ENCODE measurements around the gene STRBP.

Gene STRBP

DNA sequence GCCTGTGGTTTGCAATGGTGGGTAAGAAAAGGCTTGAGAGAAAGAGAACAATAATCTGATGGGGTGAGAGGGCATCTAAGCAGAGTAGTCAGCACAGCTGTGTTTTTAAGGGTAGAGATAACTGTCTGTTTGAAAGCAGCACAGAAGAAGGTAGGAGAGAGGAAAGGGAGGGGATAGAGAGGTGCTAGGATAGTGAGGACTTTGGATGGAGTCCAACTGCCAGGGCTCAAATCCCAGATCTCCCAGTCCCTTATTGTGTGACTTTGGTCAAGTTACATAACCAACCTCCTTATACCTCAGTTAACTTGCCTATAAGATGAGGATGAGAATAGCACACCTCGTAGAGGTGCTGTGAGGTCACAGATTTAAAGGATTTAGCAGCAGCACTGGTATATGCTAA is 179.3 kb downstream of the STRBP start:
- ATAC-seq = no peak
- Mint-ChIP-seq H3K36me3 (ENCODE audit: low read depth) (peaks cover 7% of the 10 kb centered on the region), H3K4me1 (no peaks in the 10 kb centered on the region), H3K27me3 (no peaks in the 10 kb centered on the region), H3K9me3 (no peaks in the 10 kb centered on the region), H3K4me3 (no peak overlapping the region), H3K27ac (no peak overlapping the region)
- no peak for DNase-seq

DNA sequence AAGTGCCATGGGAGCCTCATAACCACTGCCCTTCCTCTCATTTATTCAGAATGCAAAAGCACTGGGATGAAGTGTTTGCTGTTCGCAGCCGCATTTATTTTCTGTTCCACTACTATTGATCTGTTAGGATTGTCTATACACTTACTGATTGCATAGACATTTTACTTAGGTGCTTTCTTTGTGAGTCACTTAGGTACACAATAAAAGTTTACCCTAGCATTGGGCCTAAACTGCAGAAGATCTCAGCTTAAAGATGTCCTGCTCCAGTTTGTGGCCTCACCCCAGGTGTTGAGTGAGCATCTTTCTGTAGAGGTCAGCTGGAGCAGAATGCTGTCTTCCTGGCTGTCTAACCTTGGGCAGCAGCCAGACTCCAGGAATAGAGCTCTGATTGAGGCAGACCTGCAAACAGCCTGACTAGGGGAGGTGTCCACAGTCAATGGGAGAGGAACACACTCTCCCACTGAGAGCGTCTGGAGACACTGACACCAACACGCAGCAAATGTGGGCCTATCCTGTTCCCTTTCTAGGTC is 181.0 kb downstream of the STRBP start:
- peaks cover 10% of the 10 kb centered on the region for H3K36me3 Mint-ChIP-seq (ENCODE audit: low read depth)
- no peak for ATAC-seq

DNA sequence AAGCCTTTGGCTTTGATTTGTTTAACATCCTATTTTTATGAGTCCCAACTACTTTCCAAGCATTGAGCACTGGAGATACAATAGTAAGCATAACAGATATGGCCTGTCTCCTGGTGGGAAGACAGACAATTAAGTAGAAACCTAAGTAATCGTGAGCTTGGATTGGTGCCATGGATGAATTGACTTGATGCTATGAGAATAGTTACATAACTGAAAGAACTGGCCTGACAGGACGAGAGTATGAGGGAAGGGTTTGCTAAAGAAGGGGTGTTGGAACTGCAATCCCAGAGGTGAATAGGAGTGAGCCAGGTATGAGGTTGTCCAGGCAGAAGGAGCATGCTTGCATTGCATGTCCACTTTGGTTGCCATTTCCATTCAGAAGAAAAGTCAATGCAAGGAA is 182.5 kb downstream of the STRBP start:
- H3K27me3 Mint-ChIP-seq = no peaks in the 10 kb centered on the region
- no peaks in the 10 kb centered on the region for H3K9me3 Mint-ChIP-seq
- peaks cover 10% of the 10 kb centered on the region for H3K36me3 Mint-ChIP-seq (ENCODE audit: low read depth)
- DNase-seq (no peak), ATAC-seq (no peak)
- H3K27ac Mint-ChIP-seq = no peak overlapping the region
- peaks cover 2% of the 10 kb centered on the region for H3K4me1 Mint-ChIP-seq
- no peak overlapping the region for H3K4me3 Mint-ChIP-seq

More for the DNA sequence above, 181.0 kb downstream of the STRBP start:
- Mint-ChIP-seq H3K9me3 (no peaks in the 10 kb centered on the region), H3K4me3 (no peak overlapping the region), H3K27ac (no peak overlapping the region), H3K4me1 (no peaks in the 10 kb centered on the region), H3K27me3 (no peaks in the 10 kb centered on the region)
- DNase-seq = no peak

DNA sequence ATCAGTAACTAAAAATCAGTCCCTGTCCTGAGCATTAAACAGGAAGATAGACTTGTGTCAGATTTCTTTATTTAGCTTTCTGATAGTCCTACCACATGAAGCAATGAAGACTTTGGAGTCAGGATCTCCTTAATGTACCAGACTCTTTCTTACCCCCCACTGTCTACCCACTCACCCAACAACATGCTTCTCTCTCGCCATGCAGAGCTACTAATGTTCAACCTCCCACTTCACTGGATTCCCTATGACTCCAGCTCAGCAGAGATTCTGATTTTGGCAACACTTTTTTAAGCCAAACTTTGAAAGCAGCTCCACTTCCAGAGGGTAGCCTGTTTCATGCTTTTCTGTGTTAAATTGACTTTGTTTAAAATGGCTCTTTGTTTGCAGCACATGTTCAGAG is 184.1 kb downstream of the STRBP start:
- H3K9me3 Mint-ChIP-seq = no peaks in the 10 kb centered on the region
- H3K27me3 Mint-ChIP-seq = no peaks in the 10 kb centered on the region
- H3K4me3 Mint-ChIP-seq = no peak overlapping the region
- ATAC-seq (no peak), DNase-seq (no peak)
- peaks cover 2% of the 10 kb centered on the region for H3K4me1 Mint-ChIP-seq
- H3K27ac Mint-ChIP-seq = no peak overlapping the region
- peaks cover 13% of the 10 kb centered on the region for H3K36me3 Mint-ChIP-seq (ENCODE audit: low read depth)

DNA sequence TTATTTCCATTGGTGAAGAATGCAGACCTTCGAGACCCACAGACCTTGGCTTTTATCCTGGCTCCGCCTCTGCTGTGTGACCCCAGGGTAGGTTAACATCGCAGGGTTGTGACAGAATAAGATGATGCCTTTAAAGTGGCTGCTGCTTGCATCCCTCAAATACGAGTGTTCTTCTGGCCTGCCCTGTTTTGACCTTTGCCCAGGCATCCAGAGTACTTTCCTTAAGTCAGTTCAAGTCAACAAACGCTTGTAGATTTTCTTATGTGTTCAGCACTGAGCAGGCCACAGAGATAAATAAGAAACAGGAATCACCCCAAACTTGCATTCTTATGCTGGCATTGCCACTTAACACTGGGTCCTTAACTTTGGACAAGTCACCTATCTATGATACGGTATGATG is 184.7 kb downstream of the STRBP start:
- Mint-ChIP-seq H3K4me3 (no peak overlapping the region), H3K27me3 (no peaks in the 10 kb centered on the region), H3K4me1 (peaks cover 2% of the 10 kb centered on the region), H3K27ac (no peak overlapping the region), H3K36me3 (ENCODE audit: low read depth) (peaks cover 18% of the 10 kb centered on the region), H3K9me3 (no peaks in the 10 kb centered on the region)
- no peak for ATAC-seq
- DNase-seq = no peak

DNA sequence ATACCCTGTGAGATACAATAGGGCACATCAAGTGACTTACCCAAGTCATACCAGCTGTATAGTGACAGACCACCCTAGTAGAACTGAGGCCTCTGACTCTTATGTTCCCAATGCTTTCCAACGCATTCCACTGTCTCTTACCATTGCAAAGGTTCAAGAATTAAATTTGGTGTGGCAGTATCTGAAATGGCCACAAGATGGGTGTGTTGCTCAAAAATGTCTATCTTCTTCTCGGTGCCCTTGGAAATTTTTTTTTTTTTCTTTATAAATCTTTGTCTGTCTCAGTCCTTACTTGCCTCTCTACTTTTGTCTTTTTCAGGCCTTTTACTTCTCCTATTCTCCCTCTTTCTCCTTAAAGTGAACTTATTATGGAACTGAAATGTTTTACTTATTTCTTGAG is 186.6 kb downstream of the STRBP start:
- no peak for DNase-seq
- no peaks in the 10 kb centered on the region for H3K27me3 Mint-ChIP-seq

DNA sequence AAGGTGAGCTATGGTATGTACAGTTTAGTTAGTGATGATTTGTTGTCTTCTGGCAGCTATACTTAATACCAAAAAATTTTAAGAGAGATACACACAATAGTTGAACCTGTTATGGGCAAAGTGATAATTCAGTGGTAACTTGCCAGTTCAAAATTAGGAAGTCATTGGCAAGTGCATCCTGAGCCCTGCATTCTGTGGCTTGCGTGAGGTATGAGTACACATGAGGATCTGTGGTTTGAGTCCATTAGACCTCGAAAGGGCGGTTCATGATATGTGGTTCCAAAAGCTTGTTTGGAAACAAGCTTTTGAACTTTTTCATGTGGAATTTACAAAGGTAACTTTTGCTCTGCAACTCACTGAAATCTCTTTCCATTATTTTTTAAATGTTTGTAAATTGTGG is 187.9 kb downstream of the STRBP start:
- Mint-ChIP-seq H3K4me1 (peaks cover 2% of the 10 kb centered on the region), H3K9me3 (no peaks in the 10 kb centered on the region), H3K27me3 (no peaks in the 10 kb centered on the region), H3K36me3 (ENCODE audit: low read depth) (peaks cover 20% of the 10 kb centered on the region), H3K27ac (no peak overlapping the region), H3K4me3 (no peak overlapping the region)
- DNase-seq = no peak
- ATAC-seq = no peak

More for the DNA sequence above, 186.6 kb downstream of the STRBP start:
- H3K27ac Mint-ChIP-seq = no peak overlapping the region
- H3K36me3 Mint-ChIP-seq (ENCODE audit: low read depth) = peaks cover 20% of the 10 kb centered on the region
- peaks cover 2% of the 10 kb centered on the region for H3K4me1 Mint-ChIP-seq
- H3K9me3 Mint-ChIP-seq = no peaks in the 10 kb centered on the region
- ATAC-seq = peak; percentile 49
- H3K4me3 Mint-ChIP-seq = no peak overlapping the region

DNA sequence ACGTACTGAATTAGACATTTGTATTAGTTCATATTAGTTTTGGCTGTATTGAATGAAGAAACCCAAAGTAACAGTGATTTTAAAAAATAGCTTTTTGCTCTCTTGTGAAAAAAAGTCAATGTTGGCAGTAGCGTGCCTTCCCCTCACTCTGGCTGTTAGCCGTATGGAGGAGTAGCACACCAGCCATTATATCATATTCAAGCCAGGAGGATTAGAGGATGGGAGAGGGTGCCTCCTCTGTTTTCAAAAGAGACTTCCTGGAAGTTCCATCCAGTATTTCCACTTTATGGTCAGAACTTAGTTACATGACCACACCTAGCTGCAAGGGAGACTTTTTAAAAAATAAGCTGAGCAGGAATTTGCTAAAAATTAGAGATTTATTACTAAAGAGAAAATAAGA is 193.8 kb downstream of the STRBP start:
- H3K27ac Mint-ChIP-seq = no peak overlapping the region
- no peaks in the 10 kb centered on the region for H3K9me3 Mint-ChIP-seq
- ATAC-seq = no peak
- no peaks in the 10 kb centered on the region for H3K4me1 Mint-ChIP-seq
- H3K36me3 Mint-ChIP-seq (ENCODE audit: low read depth) = peaks cover 23% of the 10 kb centered on the region
- H3K27me3 Mint-ChIP-seq = no peaks in the 10 kb centered on the region
- H3K4me3 Mint-ChIP-seq = no peak overlapping the region
- DNase-seq = no peak

DNA sequence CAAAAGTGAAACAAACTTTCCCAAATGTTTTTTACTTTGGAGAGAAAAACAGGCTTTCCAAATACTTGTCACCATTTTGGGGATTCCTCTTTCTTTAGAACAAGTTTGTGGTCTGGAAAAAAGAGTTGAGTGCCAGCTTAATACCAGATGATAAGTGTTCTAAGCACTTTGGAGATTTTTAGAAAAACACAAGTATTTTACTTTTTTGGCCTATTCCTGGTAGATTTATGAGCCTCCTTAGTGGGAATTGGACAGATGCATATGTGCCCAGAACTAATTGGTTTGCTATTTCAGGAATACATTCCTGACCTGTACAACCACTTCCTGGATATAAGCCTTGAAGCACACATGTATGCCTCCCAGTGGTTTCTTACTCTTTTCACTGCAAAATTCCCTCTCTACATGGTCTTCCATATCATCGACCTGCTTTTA is 194.4 kb downstream of the STRBP start:
- Mint-ChIP-seq H3K27ac (no peak overlapping the region), H3K4me3 (no peak overlapping the region), H3K9me3 (no peaks in the 10 kb centered on the region), H3K4me1 (no peaks in the 10 kb centered on the region), H3K36me3 (ENCODE audit: low read depth) (peaks cover 18% of the 10 kb centered on the region), H3K27me3 (no peaks in the 10 kb centered on the region)
- ATAC-seq (no peak), DNase-seq (no peak)

DNA sequence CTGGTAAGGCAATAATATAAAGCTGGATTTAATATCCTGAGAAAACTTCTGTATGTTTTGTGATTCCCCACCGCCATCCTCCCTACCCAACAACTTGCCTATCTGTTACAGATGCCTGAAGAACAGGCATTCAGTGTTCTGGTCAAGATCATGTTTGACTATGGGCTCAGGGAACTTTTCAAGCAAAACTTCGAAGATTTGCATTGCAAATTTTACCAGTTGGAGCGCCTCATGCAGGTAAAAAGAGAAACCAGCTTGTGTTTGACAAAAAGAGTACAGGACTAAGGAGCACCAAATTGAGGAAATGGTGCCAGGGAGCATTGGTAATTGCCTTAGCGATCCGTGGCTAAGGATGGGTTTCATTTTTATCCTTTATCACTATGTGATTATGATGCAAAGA is 194.9 kb downstream of the STRBP start:
- Mint-ChIP-seq H3K9me3 (no peaks in the 10 kb centered on the region), H3K27ac (no peak overlapping the region), H3K27me3 (no peaks in the 10 kb centered on the region), H3K36me3 (ENCODE audit: low read depth) (peaks cover 13% of the 10 kb centered on the region), H3K4me3 (no peak overlapping the region), H3K4me1 (peaks cover 2% of the 10 kb centered on the region)
- no peak for DNase-seq
- ATAC-seq = no peak

DNA sequence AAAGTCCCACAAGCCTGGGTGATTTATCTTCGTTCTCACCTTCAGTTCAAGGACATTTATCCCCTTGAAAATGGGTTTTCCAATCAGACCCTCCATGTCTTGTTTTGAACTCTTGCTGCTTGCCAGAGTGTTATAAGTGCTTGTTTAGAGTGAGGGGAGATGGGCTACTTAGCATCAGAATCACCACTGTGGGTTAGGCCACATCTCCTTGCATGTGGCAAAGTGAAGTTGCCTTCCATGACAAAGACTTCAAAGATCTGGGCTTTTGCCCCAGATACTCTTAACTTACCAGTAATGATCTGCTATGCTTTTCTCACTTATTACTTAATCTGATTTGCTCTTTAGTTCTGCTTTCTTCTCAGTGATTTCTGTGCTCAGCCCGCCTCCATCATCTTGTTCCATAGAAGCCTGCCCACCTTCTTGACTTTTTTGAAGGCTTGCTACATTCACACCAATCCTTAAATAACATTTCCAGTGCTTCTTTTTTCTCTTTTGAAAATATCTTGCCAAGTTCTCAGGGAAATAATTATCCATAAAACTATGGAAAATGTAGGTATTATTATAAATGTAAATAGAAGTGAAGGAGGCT is 195.9 kb downstream of the STRBP start:
- Mint-ChIP-seq H3K36me3 (ENCODE audit: low read depth) (peaks cover 13% of the 10 kb centered on the region), H3K27ac (no peak overlapping the region), H3K4me1 (peaks cover 2% of the 10 kb centered on the region), H3K27me3 (no peaks in the 10 kb centered on the region), H3K9me3 (no peaks in the 10 kb centered on the region), H3K4me3 (no peak overlapping the region)
- ATAC-seq (no peak), DNase-seq (no peak)
